Fibroblast of lung (primary cell): ENCODE measurements around the gene SLC15A5. TPM values are rescaled to one million over a fixed set of nuclear protein-coding genes. Genes with fewer than 3 reads are reported as not detected.

Source experiments
- DNase-seq, 2 donors: peaks; one replicate each; pipeline versions ENCODE4 v3.0.0 to v3.0.0-alpha.2; 2010; ENCODE audit warnings: low read depth in 2 of 2
- H2AFZ ChIP-seq: 2 replicates; pipeline ENCODE4 v1.5.1; 2012; ENCODE audit warnings: low read length, control low read depth, inconsistent platforms
- H3K27ac ChIP-seq: 2 replicates; pipeline ENCODE4 v1.5.1; 2011; ENCODE audit warnings: low read length, control low read depth; ENCODE audit not compliant: insufficient read depth
- H3K27me3 ChIP-seq: 2 replicates; pipeline ENCODE4 v1.5.1; 2011; ENCODE audit warnings: mild to moderate bottlenecking, low read length; ENCODE audit not compliant: control insufficient read depth, insufficient read depth
- H3K36me3 ChIP-seq: 2 replicates; pipeline ENCODE4 v1.5.1; 2011; ENCODE audit warnings: low read length; ENCODE audit not compliant: control insufficient read depth, insufficient read depth
- H3K4me1 ChIP-seq: 2 replicates; pipeline ENCODE4 v1.5.1; 2011; ENCODE audit warnings: low read length; ENCODE audit not compliant: control insufficient read depth, insufficient read depth; ENCODE audit errors: extremely low read depth
- H3K4me2 ChIP-seq: 2 replicates; pipeline ENCODE4 v1.5.1; 2011; ENCODE audit warnings: low read length, control low read depth; ENCODE audit not compliant: insufficient read depth; ENCODE audit errors: extremely low read depth
- H3K4me3 ChIP-seq, 4 experiments: fragments of 200-600 bp in 1 of 4; sonication (generic) in 1 of 4; replicated peaks in 1 of 4; 2 replicates each; pipeline ENCODE4 v1.5.1; 2011 to 2016; ENCODE audit warnings: low read length in 4 of 4, low read depth in 3 of 4, mild to moderate bottlenecking in 3 of 4, control low read depth in 2 of 4, inconsistent platforms in 1 of 4, mixed read lengths in 1 of 4; ENCODE audit not compliant: insufficient read depth in 1 of 4; ENCODE audit errors: control extremely low read depth in 1 of 4
- H3K79me2 ChIP-seq: 2 replicates; pipeline ENCODE4 v1.5.1; 2012; ENCODE audit warnings: mild to moderate bottlenecking, low read length, inconsistent platforms; ENCODE audit not compliant: control insufficient read depth, insufficient read depth
- H3K9ac ChIP-seq: 2 replicates; pipeline ENCODE4 v1.5.1; 2011; ENCODE audit warnings: mild to moderate bottlenecking, low read length, control low read depth; ENCODE audit not compliant: insufficient read depth
- H3K9me3 ChIP-seq: 2 replicates; pipeline ENCODE4 v1.5.1; 2012; ENCODE audit warnings: low read depth, low read length; ENCODE audit not compliant: control insufficient read depth, insufficient read depth
- H4K20me1 ChIP-seq: 2 replicates; pipeline ENCODE4 v1.5.1; 2011; ENCODE audit warnings: low read length; ENCODE audit not compliant: control insufficient read depth, insufficient read depth; ENCODE audit errors: extremely low read depth
- CTCF ChIP-seq, 2 donors: IDR thresholded peaks in 1 of 2; conservative IDR thresholded peaks in 1 of 2; 1 replicate in 1 of 2; 2 replicates in 1 of 2; pipeline ENCODE4 v1.5.1; 2011 to 2012; ENCODE audit warnings: low read length in 2 of 2, control low read depth in 1 of 2, inconsistent platforms in 1 of 2, low read depth in 1 of 2, mild to moderate bottlenecking in 1 of 2
- EZH2 ChIP-seq: IDR thresholded peaks from 2 replicates; pipeline ENCODE4 v1.5.1; 2012; ENCODE audit warnings: low read length, control low read depth, mild to moderate bottlenecking; ENCODE audit errors: missing control alignments
- polyA plus RNA-seq, 2 donors: library from polyadenylated mRNA; depleted of rRNA in 1 of 2; stranded (reverse) in 1 of 2; unstranded in 1 of 2; fragments of >200 nt; gene quantifications; 2 replicates each; pipeline ENCODE4 v1.2.1, GENCODE V29; 2011 to 2012; ENCODE audit warnings: missing spikeins in 1 of 2
- total RNA-seq: library from RNA; depleted of rRNA; stranded (reverse); fragments of >200 nt; gene quantifications from 2 replicates; pipeline ENCODE4 v1.2.1, GENCODE V29; 2014

Gene SLC15A5
- total and polyA plus RNA-seq, 2 donors (not counting 1 experiment from before 2014, with no cell fraction given) = not detected

- H3K9ac ChIP-seq = no peak overlapping the region
- H3K27me3 ChIP-seq = no peaks in the 10 kb centered on the region
- DNase-seq = no peak
- H3K36me3 ChIP-seq = no peaks in the 10 kb centered on the region
- H3K79me2 ChIP-seq = no peaks in the 10 kb centered on the region
- no peak overlapping the region for H3K4me3 ChIP-seq
- H3K9me3 ChIP-seq = no peaks in the 10 kb centered on the region
- H2AFZ ChIP-seq = no peak overlapping the region
- no peak overlapping the region for H3K27ac ChIP-seq
- no peaks in the 10 kb centered on the region for H3K4me1 ChIP-seq
- H3K4me2 ChIP-seq = no peak overlapping the region
- H4K20me1 ChIP-seq = no peaks in the 10 kb centered on the region
- TF ChIP-seq EZH2 (no peak), CTCF (conservative IDR thresholded peaks at IDR 0.05 in 1 of 2, IDR thresholded peaks at IDR 0.05 in 1 of 2; ENCODE audit: low read depth in 1 of 2, low read length in 2 of 2) (no peak)
Observed at GRCh38 chr12:16183541-16183940, 93.9 kb downstream of the SLC15A5 start.

GRCh38 chr12:16175840-16176239 lies 101.6 kb downstream of the SLC15A5 start:
- no peak for DNase-seq
- TF ChIP-seq CTCF (conservative IDR thresholded peaks at IDR 0.05 in 1 of 2, IDR thresholded peaks at IDR 0.05 in 1 of 2; ENCODE audit: low read depth in 1 of 2, low read length in 2 of 2) = no peak
- TF ChIP-seq EZH2 = no peak
- H3K9ac ChIP-seq = no peak overlapping the region
- no peak overlapping the region for H3K4me2 ChIP-seq
- H3K27ac ChIP-seq = no peak overlapping the region
- H3K4me3 ChIP-seq = no peak overlapping the region
- no peaks in the 10 kb centered on the region for H3K4me1 ChIP-seq
- no peaks in the 10 kb centered on the region for H3K27me3 ChIP-seq
- H3K9me3 ChIP-seq = no peaks in the 10 kb centered on the region
- H3K36me3 ChIP-seq = no peaks in the 10 kb centered on the region
- no peaks in the 10 kb centered on the region for H3K79me2 ChIP-seq
- H2AFZ ChIP-seq = no peak overlapping the region
- H4K20me1 ChIP-seq = no peaks in the 10 kb centered on the region

GRCh38 chr12:16174282-16174681 lies 103.2 kb downstream of the SLC15A5 start:
- no peak for DNase-seq
- no peaks in the 10 kb centered on the region for H3K79me2 ChIP-seq
- no peak overlapping the region for H3K4me2 ChIP-seq
- H4K20me1 ChIP-seq = no peaks in the 10 kb centered on the region
- no peaks in the 10 kb centered on the region for H3K9me3 ChIP-seq
- H3K27ac ChIP-seq = no peak overlapping the region
- H2AFZ ChIP-seq = no peak overlapping the region
- H3K27me3 ChIP-seq = no peaks in the 10 kb centered on the region
- H3K9ac ChIP-seq = no peak overlapping the region
- H3K4me1 ChIP-seq = no peaks in the 10 kb centered on the region
- TF ChIP-seq EZH2 = no peak
- no peak for TF ChIP-seq CTCF (conservative IDR thresholded peaks at IDR 0.05 in 1 of 2, IDR thresholded peaks at IDR 0.05 in 1 of 2; ENCODE audit: low read depth in 1 of 2, low read length in 2 of 2)
- no peaks in the 10 kb centered on the region for H3K36me3 ChIP-seq
- no peak overlapping the region for H3K4me3 ChIP-seq
